Stimulated activated CD4-positive, alpha-beta T cell treated with anti-CD3 and anti-CD28 coated beads, Interleukin-2, amount 100 ng/mL, for 24 hours (primary cell): ENCODE measurements around the gene CMKLR1.
A peak's percentile ranks its signal among the peaks of the same experiment; 100 is the strongest.

Experiments
- DNase-seq, 2 donors: peaks; one replicate each; pipeline ENCODE4 v3.0.0-alpha.2; 2020

Gene CMKLR1

GRCh38 chr12:108360487-108360886, 21.4 kb upstream of the CMKLR1 start:
- no peak for DNase-seq

GRCh38 chr12:108360057-108360456, 20.9 kb upstream of the CMKLR1 start:
- DNase-seq = no peak

- no peak for DNase-seq
Measured at GRCh38 chr12:108358580-108358965, 19.5 kb upstream of the CMKLR1 start.

- DNase-seq = no peak
Measured at GRCh38 chr12:108357834-108358579, 18.9 kb upstream of the CMKLR1 start.

- DNase-seq = no peak
Measured at GRCh38 chr12:108356835-108357806, 18.0 kb upstream of the CMKLR1 start.

- no peak for DNase-seq
Measured at GRCh38 chr12:108355069-108355468, 16.0 kb upstream of the CMKLR1 start.

DNA sequence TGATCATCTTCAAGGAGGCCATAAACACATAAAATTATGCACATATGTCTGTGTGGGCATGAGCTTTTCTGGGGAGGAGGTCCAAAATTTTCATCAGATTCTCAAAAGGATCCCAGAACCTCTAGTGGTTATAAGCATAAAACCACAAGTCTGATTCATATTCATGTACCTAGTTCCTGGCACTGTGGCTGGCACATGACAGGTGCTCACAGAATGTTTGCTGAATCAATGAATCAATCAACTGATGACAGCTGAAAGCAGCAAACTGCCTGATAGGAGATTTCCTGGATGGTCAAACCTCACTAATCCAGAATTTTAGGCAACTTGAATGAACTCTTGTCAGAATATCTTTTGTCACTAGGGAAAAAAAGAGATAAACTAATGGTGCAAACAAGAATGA, 13.5 kb upstream of the CMKLR1 start:
- no peak for DNase-seq

DNA sequence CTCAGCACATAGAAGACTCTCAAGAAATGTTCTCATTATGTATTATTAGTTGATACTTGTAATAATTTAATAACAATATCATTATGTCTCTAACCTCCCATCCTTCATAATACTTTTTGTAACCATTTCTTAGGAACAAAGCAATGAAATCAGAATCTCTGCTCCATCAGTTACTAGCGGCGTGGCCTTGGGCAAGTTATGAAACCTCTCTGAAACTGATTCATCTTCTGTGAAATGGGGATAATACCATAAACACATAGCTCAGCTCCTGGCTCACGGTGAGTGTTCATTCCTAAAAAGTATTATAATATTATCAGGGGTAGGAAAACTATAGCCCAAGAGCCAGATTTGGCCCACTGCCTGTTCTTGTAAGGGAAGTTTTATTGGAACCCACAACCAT, 11.4 kb upstream of the CMKLR1 start:
- DNase-seq = no peak

GRCh38 chr12:108349278-108349688, 10.2 kb upstream of the CMKLR1 start:
- no peak for DNase-seq

DNA sequence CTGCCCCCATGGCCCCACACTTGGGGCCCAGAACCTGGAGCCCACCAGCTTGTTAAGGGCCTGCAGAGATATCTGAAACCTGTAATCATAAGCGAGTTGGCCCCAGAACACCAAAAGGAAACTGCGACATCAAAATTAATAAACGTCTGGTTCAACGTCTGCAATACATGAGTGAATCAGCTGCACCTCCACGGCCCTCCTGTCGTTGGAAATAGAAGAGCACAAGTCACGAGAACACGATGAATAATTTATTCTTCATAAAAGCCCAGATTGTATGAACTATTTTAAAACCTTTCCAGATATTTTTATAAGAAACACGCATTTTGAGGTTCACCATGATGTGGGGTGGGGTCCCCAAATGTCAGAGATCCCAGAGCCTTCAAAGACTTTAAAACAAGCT, 9.7 kb upstream of the CMKLR1 start:
- no peak for DNase-seq

GRCh38 chr12:108346727-108347710, 7.9 kb upstream of the CMKLR1 start:
- DNase-seq = no peak

- no peak for DNase-seq
Measured at GRCh38 chr12:108345716-108346633, 6.9 kb upstream of the CMKLR1 start.

DNA sequence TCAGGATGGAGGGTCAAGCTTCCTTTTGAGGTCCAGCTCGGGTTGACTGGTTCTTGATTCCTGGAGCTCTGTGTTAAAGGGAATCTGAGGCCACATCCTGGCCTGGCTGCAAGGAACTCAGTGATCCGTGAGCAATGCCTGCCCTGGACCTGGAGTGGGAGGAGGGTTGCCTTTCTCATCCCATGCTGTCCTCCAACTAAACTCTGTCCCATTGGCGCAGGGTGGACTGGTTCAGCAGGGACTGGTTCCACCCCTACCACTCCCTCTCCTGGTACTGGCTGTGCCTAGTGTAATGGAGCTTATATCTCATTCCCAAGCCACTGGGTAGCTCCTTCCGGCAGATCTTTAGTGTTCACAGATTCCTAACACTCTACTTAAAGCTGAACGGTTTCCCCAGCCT, 3.9 kb upstream of the CMKLR1 start:
- DNase-seq = no peak

GRCh38 chr12:108341854-108342847, 3.0 kb upstream of the CMKLR1 start:
- no peak for DNase-seq

DNA sequence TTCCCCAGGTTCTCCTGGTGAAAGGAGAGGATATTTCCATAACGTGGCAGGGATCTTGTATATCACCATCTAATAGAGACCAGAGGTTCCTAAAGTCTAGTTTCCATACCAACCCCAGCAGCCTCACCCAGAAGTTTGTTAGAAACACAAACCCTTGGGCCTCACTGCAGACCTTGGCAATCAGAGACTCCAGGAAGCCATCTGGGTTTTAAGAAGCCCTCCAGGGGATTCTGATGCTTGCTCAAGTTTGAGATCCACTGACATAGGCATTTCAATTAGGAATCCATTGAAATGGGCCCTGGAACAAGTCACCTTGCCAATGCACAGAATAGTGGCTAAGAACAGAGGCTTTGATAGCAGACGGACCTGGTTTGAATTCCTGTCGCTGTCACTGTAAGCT, 2.2 kb upstream of the CMKLR1 start:
- DNase-seq = no peak

- DNase-seq = no peak
Measured at GRCh38 chr12:108340037-108340436, 926 bp upstream of the CMKLR1 start.

DNA sequence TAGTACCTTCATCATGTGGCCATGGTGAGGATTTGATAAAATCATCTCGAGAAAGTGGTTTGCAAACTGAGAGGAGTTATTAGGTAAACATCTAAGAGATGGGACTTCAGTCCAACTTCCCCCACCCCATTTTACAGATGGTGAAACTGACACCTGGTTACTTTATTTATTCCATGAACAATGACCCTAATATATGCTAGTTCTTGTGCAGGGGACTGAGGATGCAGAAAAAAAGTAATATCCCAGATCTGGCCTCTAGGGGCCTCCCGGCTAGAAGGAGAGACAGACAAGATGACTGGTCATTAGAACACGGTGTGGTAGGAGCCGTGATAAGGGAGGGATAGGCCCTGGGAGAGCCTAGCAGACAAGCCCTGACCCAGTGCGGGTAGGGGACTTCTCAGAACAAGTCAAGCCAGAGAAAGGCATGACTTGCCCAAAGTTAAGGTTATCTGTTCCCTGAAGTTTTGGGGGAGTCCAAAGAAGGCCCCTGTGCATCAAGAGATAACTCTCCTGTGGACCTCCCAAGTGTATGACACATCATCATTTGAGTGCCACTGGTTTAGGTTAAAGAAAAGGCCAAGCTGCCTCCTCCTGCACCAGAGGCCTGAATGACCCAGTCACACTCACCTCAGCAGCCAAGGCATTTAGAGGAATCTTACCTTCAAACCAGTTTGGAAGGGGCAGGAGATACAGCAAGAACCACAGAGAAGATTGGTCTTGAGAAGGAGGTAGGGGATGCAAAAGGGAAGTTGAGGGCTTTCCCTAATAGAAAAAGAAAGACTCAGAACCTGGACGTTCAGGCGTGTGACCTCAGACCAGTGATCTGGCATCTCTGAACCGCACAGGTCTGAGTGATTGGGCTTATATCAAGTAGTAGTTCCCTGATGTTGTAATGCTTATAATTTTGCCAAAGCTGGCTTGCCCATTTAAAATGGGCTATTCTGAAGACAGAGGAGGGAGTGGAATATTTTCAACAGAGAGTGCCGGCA, 1.6 kb downstream of the CMKLR1 start:
- peak in 1 of 2 donors; percentile 10 for DNase-seq

DNA sequence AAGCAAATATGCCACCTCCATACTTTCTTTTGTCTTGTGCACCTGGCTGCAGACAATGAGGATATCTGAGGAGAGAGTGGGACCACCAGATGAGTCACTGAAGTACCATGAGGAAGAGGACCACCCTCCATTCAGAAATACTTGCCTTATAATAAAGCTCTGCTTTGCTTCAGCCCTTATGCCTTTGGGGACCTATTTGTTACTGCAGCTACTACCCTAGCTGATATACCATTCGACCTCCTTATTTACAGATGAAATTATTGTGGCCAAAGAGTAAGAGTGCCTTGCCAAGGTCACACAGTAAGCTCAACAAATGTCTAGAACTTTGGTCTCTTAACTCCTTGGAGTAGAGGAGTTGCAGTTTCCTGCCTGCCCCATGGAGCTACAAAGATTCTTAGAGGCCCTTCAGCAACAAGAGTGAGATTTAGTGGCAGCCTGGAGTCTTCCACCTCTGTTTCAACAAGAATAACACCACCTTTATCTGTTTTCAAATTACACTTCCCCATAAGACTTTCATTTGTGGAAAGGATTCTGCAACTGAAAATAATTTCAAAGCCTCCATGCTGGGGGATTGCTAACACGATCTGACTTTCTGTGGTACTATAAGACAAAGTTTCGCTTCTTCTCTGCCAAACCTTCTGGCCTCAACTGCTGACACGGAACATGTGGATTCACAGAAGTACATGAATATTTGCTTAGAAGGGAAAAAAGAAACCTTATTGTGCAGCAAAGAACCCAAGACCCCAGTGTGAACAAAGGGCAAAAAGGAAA, 3.6 kb downstream of the CMKLR1 start:
- no peak for DNase-seq
